GM06990 (cell line): ENCODE data around the gene C13orf46.

Experiments used
- DNase-seq: peaks from one replicate; pipeline ENCODE4 v3.0.0-alpha.2; 2011; ENCODE audit not compliant: insufficient read length; ENCODE audit errors: extremely low read depth
- H3K27me3 ChIP-seq: replicated peaks from 2 replicates; pipeline ENCODE4 v1.6.0; 2011; ENCODE audit warnings: low read length; ENCODE audit not compliant: control insufficient read depth, insufficient read depth
- H3K36me3 ChIP-seq: 2 replicates; pipeline ENCODE4 v1.5.1; 2011; ENCODE audit warnings: low read length; ENCODE audit not compliant: control insufficient read depth, insufficient read depth
- H3K4me3 ChIP-seq: replicated peaks from 2 replicates; pipeline ENCODE4 v1.5.1; 2011; ENCODE audit warnings: low read depth, mild to moderate bottlenecking, control low read depth, low read length
- TF ChIP-seq, protein P1 (sequence below): IDR thresholded peaks from 2 replicates; pipeline ENCODE4 v1.5.1; 2011; ENCODE audit warnings: low read length, control low read depth, mild to moderate bottlenecking, inconsistent platforms; ENCODE audit not compliant: insufficient read depth, poor library complexity, severe bottlenecking

The C13orf46 gene

DNA sequence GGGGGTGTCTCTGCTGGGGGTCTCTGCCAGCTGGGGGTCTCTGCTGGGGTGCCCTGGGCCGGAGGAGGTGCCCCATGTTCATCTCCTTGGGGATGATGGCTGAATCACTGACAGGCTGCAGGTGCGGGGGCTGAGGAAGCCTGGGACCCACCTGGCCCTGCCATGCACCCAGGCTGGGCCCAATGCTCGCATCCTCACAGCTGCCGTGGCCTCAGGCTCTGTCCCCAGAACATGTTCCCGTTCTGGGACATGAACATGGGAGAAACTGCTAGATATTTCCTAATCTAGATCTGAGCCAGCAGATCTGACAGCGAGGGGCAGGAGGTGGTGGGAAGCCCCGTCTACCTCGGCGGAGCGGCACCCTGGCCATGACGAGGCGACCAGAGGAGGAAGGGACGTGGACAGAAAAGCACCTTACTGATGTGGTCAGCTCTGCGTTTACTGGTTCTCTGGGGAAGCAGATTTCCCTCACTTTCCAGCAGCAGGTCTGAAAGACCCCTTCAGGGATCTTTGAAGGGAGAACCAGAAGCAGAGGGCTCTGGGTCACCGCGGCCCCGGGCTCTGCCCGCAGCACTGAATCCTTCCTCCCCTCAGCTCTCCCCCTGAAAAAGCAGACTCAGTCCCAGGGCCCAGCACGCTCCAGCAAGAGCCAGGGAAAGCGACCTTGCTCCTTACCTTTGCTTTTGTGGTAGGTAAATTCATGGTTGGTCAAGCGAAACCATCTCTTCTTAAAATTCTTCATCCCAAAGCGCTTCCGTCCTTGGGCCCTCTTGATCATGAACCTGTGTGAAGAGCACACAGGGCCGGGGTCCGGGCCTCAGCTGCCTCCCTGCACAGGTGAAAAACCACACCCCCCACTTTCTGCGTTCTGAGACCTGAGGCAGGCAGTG is 26.5 kb upstream of the C13orf46 start:
- TF ChIP-seq, protein P1, sequence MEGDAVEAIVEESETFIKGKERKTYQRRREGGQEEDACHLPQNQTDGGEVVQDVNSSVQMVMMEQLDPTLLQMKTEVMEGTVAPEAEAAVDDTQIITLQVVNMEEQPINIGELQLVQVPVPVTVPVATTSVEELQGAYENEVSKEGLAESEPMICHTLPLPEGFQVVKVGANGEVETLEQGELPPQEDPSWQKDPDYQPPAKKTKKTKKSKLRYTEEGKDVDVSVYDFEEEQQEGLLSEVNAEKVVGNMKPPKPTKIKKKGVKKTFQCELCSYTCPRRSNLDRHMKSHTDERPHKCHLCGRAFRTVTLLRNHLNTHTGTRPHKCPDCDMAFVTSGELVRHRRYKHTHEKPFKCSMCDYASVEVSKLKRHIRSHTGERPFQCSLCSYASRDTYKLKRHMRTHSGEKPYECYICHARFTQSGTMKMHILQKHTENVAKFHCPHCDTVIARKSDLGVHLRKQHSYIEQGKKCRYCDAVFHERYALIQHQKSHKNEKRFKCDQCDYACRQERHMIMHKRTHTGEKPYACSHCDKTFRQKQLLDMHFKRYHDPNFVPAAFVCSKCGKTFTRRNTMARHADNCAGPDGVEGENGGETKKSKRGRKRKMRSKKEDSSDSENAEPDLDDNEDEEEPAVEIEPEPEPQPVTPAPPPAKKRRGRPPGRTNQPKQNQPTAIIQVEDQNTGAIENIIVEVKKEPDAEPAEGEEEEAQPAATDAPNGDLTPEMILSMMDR: no peak
- Histone ChIP-seq H3K36me3 (peaks cover 18% of the 10 kb centered on the region), H3K27me3 (no peaks in the 10 kb centered on the region), H3K4me3 (no peak overlapping the region)
- no peak for DNase-seq

DNA sequence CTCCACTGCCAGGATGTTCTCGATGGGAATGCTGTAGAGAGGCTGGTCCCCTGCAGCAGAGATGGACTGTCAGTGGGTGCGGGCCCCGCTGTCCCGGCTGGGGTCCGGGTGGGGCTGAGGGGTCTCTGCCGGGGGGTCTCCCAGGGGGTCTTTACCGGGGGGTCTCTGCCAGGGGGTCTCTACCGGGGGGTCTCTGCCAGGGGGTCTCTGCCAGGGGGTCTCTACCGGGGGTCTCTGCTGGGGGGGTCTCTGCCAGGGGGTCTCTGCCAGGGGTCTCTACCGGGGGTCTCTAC is 25.7 kb upstream of the C13orf46 start:
- TF ChIP-seq, protein P1: no peak
- no peak for DNase-seq
- H3K36me3 ChIP-seq: peaks cover 19% of the 10 kb centered on the region
- H3K4me3 ChIP-seq: no peak overlapping the region
- H3K27me3 ChIP-seq: no peaks in the 10 kb centered on the region

DNA sequence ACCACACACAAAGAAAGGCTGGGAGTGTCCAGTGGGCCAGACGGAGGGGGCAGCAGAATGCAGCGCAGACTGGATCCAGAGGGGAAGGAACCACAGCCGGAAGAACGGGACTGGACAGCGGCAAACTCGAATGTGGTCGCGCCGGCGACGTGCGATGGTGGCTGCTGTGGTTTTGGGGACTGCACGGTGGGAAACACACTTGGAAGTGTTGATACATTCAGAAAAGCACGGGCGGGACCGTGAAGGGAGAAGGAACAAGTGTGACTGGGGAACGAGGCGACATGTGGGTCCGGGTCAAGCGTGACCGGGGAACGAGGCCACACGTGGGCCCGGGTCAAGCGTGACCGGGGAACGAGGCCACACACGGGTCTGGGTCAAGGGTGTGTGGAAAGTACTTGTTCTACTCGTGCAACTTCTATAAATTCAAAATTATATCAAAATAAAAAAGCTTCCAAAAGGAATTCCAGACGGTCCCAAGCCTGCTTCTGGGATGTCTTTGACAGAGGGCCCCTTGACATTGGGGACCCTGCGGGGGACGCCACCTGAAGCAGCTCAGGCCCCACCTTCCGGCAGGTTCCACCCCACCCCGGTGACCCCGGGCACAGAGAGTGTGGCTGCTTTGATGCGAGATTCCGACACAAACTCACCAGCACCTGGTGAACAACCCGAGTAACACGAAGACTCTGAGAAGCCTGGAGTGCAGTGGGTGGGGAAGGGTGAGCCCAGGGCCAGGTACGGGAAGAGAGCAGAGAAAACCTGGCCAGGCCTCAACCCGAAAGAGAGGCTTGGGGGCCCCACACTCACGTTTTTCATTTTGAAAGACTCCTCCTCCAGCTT is 25.1 kb upstream of the C13orf46 start:
- TF ChIP-seq, protein P1: no peak
- peaks cover 19% of the 10 kb centered on the region for H3K36me3 ChIP-seq
- no peak for DNase-seq
- H3K4me3 ChIP-seq: no peak overlapping the region
- H3K27me3 ChIP-seq: no peaks in the 10 kb centered on the region

DNA sequence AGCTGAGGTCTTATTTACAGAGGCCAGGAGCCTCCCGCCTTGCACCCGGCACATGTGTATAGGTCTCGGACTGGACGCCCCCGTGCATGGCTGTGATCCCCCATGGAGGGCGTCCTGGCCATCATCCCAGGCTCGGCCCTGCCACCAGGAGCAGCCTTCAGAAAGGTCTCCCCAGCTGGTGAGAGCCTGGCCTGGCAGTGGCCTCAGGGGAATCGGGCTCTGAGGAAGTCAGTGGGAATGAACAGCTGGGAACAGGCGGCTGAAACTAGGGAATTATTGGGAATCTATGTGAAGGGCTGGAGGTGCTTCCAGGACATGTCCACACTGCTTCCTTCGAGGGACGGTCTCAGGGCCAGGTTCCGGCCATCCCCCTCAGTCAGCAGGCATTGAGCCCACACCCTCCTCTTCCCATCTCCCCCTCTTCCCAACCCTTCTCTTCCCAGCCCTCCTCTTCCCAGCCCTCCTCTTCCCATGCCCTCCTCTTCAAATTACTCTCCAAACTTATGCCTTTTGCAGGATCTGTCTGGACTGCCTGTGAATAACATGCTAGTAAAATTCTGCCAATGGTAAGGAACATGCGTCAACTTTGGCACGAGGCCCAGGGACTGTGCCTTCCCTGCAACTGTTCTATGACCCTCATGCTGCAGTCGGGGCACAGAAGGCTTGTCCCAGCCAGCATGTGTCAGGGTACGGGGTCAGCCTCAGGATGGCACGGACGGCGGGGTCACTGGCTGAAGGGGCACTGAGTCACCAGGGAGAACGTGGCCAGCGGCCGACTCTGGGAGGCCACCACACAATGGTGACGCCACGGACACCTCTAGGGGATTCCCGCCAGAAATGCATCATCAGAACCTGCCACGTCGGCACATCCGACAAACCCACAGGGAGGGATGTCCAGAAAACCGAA is 24.2 kb upstream of the C13orf46 start:
- H3K27me3 ChIP-seq: no peaks in the 10 kb centered on the region
- DNase-seq: no peak
- no peak overlapping the region for H3K4me3 ChIP-seq
- peaks cover 19% of the 10 kb centered on the region for H3K36me3 ChIP-seq
- TF ChIP-seq, protein P1: no peak

DNA sequence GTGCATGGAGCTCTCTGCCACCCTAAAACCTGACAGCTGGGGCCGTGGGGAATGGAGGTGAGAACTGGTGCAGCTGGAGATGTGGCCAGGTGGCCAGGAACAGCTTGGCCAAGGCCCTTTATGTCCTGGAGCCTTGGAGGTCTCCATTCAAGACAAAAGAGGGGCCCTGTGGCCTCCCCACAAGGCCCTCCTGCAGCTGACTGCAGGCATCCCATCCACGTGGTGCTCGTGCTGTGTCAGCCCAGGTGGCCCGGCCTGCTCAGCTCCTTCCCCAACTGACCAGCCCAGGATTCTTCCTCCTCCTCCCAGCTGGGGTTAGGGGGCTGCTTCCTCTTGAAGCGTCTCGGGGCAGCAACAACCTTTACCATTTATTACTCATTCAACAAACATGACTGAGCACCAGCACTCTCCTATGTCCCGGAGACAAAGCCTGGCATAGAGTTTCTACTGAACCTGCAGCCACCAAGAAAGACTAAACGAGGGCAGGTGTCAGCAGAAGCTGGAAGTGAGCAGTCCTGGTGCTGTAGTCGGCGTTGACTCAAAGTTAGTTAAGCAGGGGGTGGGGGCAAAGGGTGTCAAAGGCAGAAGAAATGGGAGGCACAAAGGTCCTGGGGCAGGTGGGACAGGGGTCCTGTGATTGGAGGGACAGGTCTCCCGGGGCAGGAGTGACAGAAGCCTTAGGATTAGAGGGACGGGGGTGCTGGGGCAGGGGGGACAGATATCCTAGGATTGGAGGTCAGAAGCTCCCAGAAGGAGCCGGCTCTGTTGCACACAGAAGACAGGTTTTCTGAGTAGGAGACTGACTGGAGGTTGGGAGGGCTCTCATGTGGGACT is 23.3 kb upstream of the C13orf46 start:
- no peak for DNase-seq
- TF ChIP-seq, protein P1: no peak

More for the DNA sequence above, 23.3 kb upstream of the C13orf46 start:
- Histone ChIP-seq H3K4me3 (no peak overlapping the region), H3K27me3 (no peaks in the 10 kb centered on the region), H3K36me3 (peaks cover 19% of the 10 kb centered on the region)
